Endodermal cell (in vitro differentiated cells): ENCODE results near the gene SKP2. TPM values are rescaled to one million over a fixed set of nuclear protein-coding genes. Genes with fewer than 3 reads are reported as not detected.

Source experiments
- DNase-seq: peaks from one replicate; pipeline ENCODE4 v3.0.0-alpha.2; 2017
- H3K27ac ChIP-seq: 2 replicates; pipeline ENCODE4 v1.5.1; 2013; ENCODE audit warnings: mild to moderate bottlenecking, low read depth, low read length, moderate library complexity
- H3K27me3 ChIP-seq: 2 replicates; pipeline ENCODE4 v1.6.1; 2013; ENCODE audit warnings: mild to moderate bottlenecking, low read length, moderate library complexity; ENCODE audit not compliant: insufficient read depth, control insufficient read depth, poor library complexity, severe bottlenecking
- H3K36me3 ChIP-seq: 2 replicates; pipeline ENCODE4 v1.7.0; 2013; ENCODE audit warnings: mild to moderate bottlenecking, low read length, moderate library complexity; ENCODE audit not compliant: control insufficient read depth, insufficient read depth
- H3K4me1 ChIP-seq: one replicate; pipeline ENCODE4 v1.7.0; 2013; ENCODE audit warnings: low read length; ENCODE audit not compliant: control insufficient read depth, insufficient read depth
- H3K4me3 ChIP-seq: 2 replicates; pipeline ENCODE4 v1.5.1; 2013; ENCODE audit warnings: mild to moderate bottlenecking, low read length, moderate library complexity
- H3K9ac ChIP-seq: 2 replicates; pipeline ENCODE4 v1.6.1; 2013; ENCODE audit warnings: mild to moderate bottlenecking, low read length, moderate library complexity; ENCODE audit not compliant: poor library complexity, severe bottlenecking; ENCODE audit errors: extremely low read depth
- H3K9me3 ChIP-seq: 2 replicates; pipeline ENCODE4 v1.6.1; 2013; ENCODE audit warnings: mild to moderate bottlenecking, low read length, moderate library complexity; ENCODE audit not compliant: control insufficient read depth
- H3K27ac Mint-ChIP-seq: 2 replicates; pipeline ENCODE4 v1.8.0; 2020; ENCODE audit warnings: mixed read lengths
- H3K27me3 Mint-ChIP-seq: 2 replicates; pipeline ENCODE4 v1.8.0; 2021; ENCODE audit warnings: mild to moderate bottlenecking, mixed read lengths; ENCODE audit not compliant: insufficient read depth
- H3K36me3 Mint-ChIP-seq: 2 replicates; pipeline ENCODE4 v1.8.0; 2020; ENCODE audit warnings: low read depth, mixed read lengths
- H3K4me1 Mint-ChIP-seq: 2 replicates; pipeline ENCODE4 v1.8.0; 2020; ENCODE audit warnings: mixed read lengths
- H3K4me3 Mint-ChIP-seq: 2 replicates; pipeline ENCODE4 v1.8.0; 2020; ENCODE audit warnings: mild to moderate bottlenecking, moderate library complexity, mixed read lengths
- H3K9me3 Mint-ChIP-seq: 2 replicates; pipeline ENCODE4 v1.8.0; 2020; ENCODE audit warnings: mild to moderate bottlenecking, mixed read lengths
- WGBS, 2 experiments: methylation state at CpG; one replicate each; pipeline versions ENCODE4 v1.1.5 to v1.1.7; 2013; ENCODE audit warnings: missing lambda C conversion rate in 2 of 2, mixed read lengths in 1 of 2; ENCODE audit not compliant: insufficient coverage in 1 of 2, insufficient read length in 1 of 2; 5-methylcytosine and 5-hydroxymethylcytosine counted together
- total RNA-seq, 2 donors: library from RNA; stranded (reverse); fragmentation: NEBNext Ultra II Directional in 1 of 2; extraction: Animal tissue kit (Norgen Biotek cat#: 25700) in 1 of 2; gene quantifications; 2 replicates in 1 of 2; 3 replicates in 1 of 2; pipeline ENCODE4 v1.2.1, GENCODE V29; 2021
- TF ChIP-seq, protein P1 (sequence below): fragments of 200-600 bp; sonication (generic); conservative IDR thresholded peaks from 2 replicates; pipeline ENCODE4 v1.5.0; 2021; ENCODE audit warnings: antibody characterized with exemption, mild to moderate bottlenecking

Gene SKP2
- total RNA-seq, 2 donors from 2014 or later = 82.2 to 91.1 TPM

DNA sequence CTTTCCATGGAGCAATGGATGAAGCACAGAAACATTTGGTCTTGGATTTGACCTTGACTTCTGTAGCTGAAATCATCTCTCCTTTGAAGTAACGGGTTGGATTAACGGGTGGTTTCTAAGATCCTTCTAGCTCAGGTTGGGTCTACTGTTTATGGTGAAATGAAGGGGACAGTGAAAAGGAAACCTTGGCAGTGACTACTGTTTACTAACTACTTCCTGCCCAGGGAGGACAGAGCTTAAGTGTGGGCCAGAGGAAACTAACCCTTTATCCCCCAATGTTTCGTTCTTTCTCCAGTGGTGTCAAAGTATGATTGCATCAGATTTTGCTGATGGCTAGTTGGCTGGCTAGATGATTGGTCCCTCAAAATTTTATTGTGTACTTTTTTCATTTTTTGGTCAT is 22.2 kb downstream of the SKP2 start:
- Histone ChIP-seq H3K36me3 (peaks cover 96% of the 10 kb centered on the region), H3K4me3 (no peak overlapping the region), H3K27ac (no peak overlapping the region), H3K4me1 (no peaks in the 10 kb centered on the region), H3K27me3 (no peaks in the 10 kb centered on the region), H3K9ac (no peak overlapping the region), H3K9me3 (no peaks in the 10 kb centered on the region)
- Mint-ChIP-seq H3K4me3 (no peak overlapping the region), H3K27ac (peak overlapping the region; percentile 75), H3K36me3 (peaks cover 61% of the 10 kb centered on the region), H3K27me3 (no peaks in the 10 kb centered on the region), H3K9me3 (no peaks in the 10 kb centered on the region), H3K4me1 (no peaks in the 10 kb centered on the region)
- no peak for DNase-seq
- TF ChIP-seq, protein P1, sequence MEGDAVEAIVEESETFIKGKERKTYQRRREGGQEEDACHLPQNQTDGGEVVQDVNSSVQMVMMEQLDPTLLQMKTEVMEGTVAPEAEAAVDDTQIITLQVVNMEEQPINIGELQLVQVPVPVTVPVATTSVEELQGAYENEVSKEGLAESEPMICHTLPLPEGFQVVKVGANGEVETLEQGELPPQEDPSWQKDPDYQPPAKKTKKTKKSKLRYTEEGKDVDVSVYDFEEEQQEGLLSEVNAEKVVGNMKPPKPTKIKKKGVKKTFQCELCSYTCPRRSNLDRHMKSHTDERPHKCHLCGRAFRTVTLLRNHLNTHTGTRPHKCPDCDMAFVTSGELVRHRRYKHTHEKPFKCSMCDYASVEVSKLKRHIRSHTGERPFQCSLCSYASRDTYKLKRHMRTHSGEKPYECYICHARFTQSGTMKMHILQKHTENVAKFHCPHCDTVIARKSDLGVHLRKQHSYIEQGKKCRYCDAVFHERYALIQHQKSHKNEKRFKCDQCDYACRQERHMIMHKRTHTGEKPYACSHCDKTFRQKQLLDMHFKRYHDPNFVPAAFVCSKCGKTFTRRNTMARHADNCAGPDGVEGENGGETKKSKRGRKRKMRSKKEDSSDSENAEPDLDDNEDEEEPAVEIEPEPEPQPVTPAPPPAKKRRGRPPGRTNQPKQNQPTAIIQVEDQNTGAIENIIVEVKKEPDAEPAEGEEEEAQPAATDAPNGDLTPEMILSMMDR = no peak
- 89 to 92% methylated on average over 3 of the region's 3 CpGs for WGBS, 2 experiments

DNA sequence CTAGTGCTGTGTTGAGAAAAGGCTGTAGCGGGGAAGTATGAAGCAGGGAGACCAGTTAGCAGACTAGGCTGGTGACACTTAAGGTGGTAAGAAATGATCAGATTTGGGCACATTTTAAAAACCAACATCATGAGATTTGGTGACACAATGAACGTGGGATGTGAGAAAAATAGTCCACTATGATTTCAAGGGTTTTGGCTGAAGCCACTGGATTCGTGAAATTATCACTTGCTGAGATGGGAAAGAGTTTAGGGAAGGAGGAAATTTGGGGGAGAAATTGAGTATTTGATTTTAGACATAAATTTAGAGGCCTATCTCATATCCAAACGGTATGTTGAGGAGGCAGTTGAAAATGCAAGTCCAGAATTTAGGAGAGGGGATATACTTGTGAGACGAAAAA is 23.1 kb downstream of the SKP2 start:
- Histone ChIP-seq H3K9ac (no peak overlapping the region), H3K27me3 (no peaks in the 10 kb centered on the region), H3K4me3 (no peak overlapping the region), H3K27ac (no peak overlapping the region), H3K36me3 (peaks cover 97% of the 10 kb centered on the region), H3K4me1 (no peaks in the 10 kb centered on the region), H3K9me3 (no peaks in the 10 kb centered on the region)
- TF ChIP-seq, protein P1 = no peak
- peaks cover 61% of the 10 kb centered on the region for H3K36me3 Mint-ChIP-seq
- H3K9me3 Mint-ChIP-seq = no peaks in the 10 kb centered on the region
- WGBS, 2 experiments = 96 to 98% methylated on average over 5 of the region's 5 CpGs
- H3K27ac Mint-ChIP-seq = no peak overlapping the region
- H3K27me3 Mint-ChIP-seq = no peaks in the 10 kb centered on the region
- no peak overlapping the region for H3K4me3 Mint-ChIP-seq
- H3K4me1 Mint-ChIP-seq = no peaks in the 10 kb centered on the region
- no peak for DNase-seq

DNA sequence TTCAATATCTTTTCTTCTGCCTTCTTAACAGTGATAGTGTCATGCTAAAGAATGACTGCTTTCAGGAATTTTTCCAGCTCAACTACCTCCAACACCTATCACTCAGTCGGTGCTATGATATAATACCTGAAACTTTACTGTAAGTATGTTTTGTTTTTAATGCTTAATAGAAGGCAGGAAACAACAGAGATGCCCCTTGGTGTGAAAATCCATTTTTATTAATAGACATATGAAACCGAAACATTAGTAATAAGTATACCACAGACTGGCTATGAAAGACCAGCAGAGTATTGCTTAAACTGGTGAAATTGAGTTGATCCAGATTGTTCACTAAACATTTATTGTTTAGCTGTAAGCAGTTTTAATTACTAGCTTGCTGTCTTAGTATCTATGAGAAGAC is 25.2 kb downstream of the SKP2 start:
- Mint-ChIP-seq H3K4me1 (no peaks in the 10 kb centered on the region), H3K27ac (no peak overlapping the region), H3K27me3 (no peaks in the 10 kb centered on the region), H3K9me3 (no peaks in the 10 kb centered on the region), H3K36me3 (peaks cover 61% of the 10 kb centered on the region), H3K4me3 (no peak overlapping the region)
- Histone ChIP-seq H3K9me3 (no peaks in the 10 kb centered on the region), H3K27ac (no peak overlapping the region), H3K27me3 (no peaks in the 10 kb centered on the region), H3K4me1 (no peaks in the 10 kb centered on the region), H3K36me3 (peaks cover 97% of the 10 kb centered on the region), H3K4me3 (no peak overlapping the region), H3K9ac (no peak overlapping the region)
- TF ChIP-seq, protein P1 = no peak
- no peak for DNase-seq
- WGBS, 2 experiments = 100% methylated on average over 1 of the region's 2 CpGs
